Stimulated activated memory B cell treated with anti-CD40 and anti-IgM and Interleukin-4, amounts not matched to agents 10 μg/mL and 1 μg/mL and 100 μg/mL, for 72 hours (primary cell): Measurements from ENCODE around the gene PSMD14.
A peak's percentile ranks its signal among the peaks of the same experiment; 100 is the strongest.

Source experiments
- ATAC-seq: fragments of 150-1000 bp; cut with Tn5 transposase; 2 replicates; pipeline ENCODE4 v1.10.0; 2021
- H3K27ac Mint-ChIP-seq: one replicate; pipeline ENCODE4 v1.8.0; 2022; ENCODE audit warnings: mild to moderate bottlenecking, mixed read lengths
- H3K27me3 Mint-ChIP-seq: one replicate; pipeline ENCODE4 v1.8.0; 2022; ENCODE audit warnings: mixed read lengths
- H3K36me3 Mint-ChIP-seq: one replicate; pipeline ENCODE4 v1.8.0; 2022; ENCODE audit warnings: mixed read lengths
- H3K4me1 Mint-ChIP-seq: one replicate; pipeline ENCODE4 v1.8.0; 2022; ENCODE audit warnings: mixed read lengths
- H3K4me3 Mint-ChIP-seq: one replicate; pipeline ENCODE4 v1.8.0; 2022; ENCODE audit warnings: mild to moderate bottlenecking, moderate library complexity, mixed read lengths
- H3K9me3 Mint-ChIP-seq: one replicate; pipeline ENCODE4 v1.8.0; 2022; ENCODE audit warnings: mixed read lengths

Gene PSMD14

GRCh38 chr2:161417438-161418274, 109.4 kb downstream of the PSMD14 start:
- ATAC-seq = no peak
- Mint-ChIP-seq H3K27ac (no peak overlapping the region), H3K9me3 (peaks cover 2% of the 10 kb centered on the region), H3K36me3 (no peaks in the 10 kb centered on the region), H3K4me3 (no peak overlapping the region), H3K27me3 (peaks cover 91% of the 10 kb centered on the region), H3K4me1 (peaks cover 57% of the 10 kb centered on the region)

- H3K9me3 Mint-ChIP-seq = peaks cover 3% of the 10 kb centered on the region
- no peak overlapping the region for H3K4me3 Mint-ChIP-seq
- peaks cover 94% of the 10 kb centered on the region for H3K27me3 Mint-ChIP-seq
- H3K36me3 Mint-ChIP-seq = no peaks in the 10 kb centered on the region
- ATAC-seq = no peak
- peaks cover 57% of the 10 kb centered on the region for H3K4me1 Mint-ChIP-seq
- no peak overlapping the region for H3K27ac Mint-ChIP-seq
Measured at GRCh38 chr2:161418275-161418714, 110.1 kb downstream of the PSMD14 start.

GRCh38 chr2:161418715-161419637, 110.8 kb downstream of the PSMD14 start:
- peaks cover 52% of the 10 kb centered on the region for H3K4me1 Mint-ChIP-seq
- H3K9me3 Mint-ChIP-seq = peaks cover 3% of the 10 kb centered on the region
- no peaks in the 10 kb centered on the region for H3K36me3 Mint-ChIP-seq
- ATAC-seq = no peak
- peaks cover 90% of the 10 kb centered on the region for H3K27me3 Mint-ChIP-seq
- H3K27ac Mint-ChIP-seq = no peak overlapping the region
- peak overlapping the region; percentile 29 for H3K4me3 Mint-ChIP-seq

- Mint-ChIP-seq H3K36me3 (peaks cover 6% of the 10 kb centered on the region), H3K27me3 (peaks cover 92% of the 10 kb centered on the region), H3K9me3 (peaks cover 6% of the 10 kb centered on the region), H3K4me1 (peaks cover 53% of the 10 kb centered on the region), H3K27ac (no peak overlapping the region), H3K4me3 (no peak overlapping the region)
- no peak for ATAC-seq
Measured at GRCh38 chr2:161419638-161420190, 111.5 kb downstream of the PSMD14 start.

DNA sequence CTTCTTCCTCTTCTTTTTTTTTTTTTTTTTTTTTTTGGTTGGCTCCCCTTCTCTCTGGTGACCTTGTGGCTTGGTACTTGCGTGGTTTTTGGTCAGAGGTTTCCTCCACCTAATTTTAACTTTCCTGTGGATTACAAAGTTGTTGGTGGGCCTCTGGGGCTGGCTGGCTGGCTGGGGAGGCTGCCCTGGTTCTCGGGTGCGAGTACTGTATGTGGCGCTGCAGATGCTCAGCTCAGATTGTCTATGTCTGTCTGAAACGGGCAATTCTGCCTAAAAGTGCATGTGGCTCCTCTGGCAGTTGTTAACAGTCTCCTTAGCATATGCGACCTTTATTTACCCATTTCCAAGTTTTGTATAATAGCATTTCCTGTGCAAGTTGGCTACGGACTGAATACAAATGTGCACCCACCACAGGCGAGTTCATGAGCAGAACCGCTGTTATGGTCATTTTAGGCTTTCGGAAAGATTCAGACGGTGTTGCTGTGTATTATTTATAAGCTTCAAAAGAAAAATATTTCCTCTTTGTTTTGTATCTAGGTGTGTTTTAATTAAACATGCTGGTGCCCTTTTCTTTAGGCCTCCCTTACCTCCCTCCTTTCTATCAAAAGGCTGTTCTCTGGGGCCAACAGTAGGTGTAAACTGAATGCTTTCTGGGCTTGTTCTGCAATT, 112.3 kb downstream of the PSMD14 start:
- Mint-ChIP-seq H3K9me3 (peaks cover 6% of the 10 kb centered on the region), H3K4me3 (no peak overlapping the region)
- no peak for ATAC-seq

GRCh38 chr2:161421686-161422085, 113.5 kb downstream of the PSMD14 start:
- H3K4me1 Mint-ChIP-seq = peaks cover 37% of the 10 kb centered on the region
- no peak overlapping the region for H3K27ac Mint-ChIP-seq
- H3K27me3 Mint-ChIP-seq = peaks cover 92% of the 10 kb centered on the region
- H3K9me3 Mint-ChIP-seq = peaks cover 6% of the 10 kb centered on the region
- peaks cover 6% of the 10 kb centered on the region for H3K36me3 Mint-ChIP-seq
- no peak for ATAC-seq
- no peak overlapping the region for H3K4me3 Mint-ChIP-seq

More for the DNA sequence above, 112.3 kb downstream of the PSMD14 start:
- no peak overlapping the region for H3K27ac Mint-ChIP-seq
- H3K4me1 Mint-ChIP-seq = peaks cover 49% of the 10 kb centered on the region
- peaks cover 92% of the 10 kb centered on the region for H3K27me3 Mint-ChIP-seq
- peaks cover 6% of the 10 kb centered on the region for H3K36me3 Mint-ChIP-seq

DNA sequence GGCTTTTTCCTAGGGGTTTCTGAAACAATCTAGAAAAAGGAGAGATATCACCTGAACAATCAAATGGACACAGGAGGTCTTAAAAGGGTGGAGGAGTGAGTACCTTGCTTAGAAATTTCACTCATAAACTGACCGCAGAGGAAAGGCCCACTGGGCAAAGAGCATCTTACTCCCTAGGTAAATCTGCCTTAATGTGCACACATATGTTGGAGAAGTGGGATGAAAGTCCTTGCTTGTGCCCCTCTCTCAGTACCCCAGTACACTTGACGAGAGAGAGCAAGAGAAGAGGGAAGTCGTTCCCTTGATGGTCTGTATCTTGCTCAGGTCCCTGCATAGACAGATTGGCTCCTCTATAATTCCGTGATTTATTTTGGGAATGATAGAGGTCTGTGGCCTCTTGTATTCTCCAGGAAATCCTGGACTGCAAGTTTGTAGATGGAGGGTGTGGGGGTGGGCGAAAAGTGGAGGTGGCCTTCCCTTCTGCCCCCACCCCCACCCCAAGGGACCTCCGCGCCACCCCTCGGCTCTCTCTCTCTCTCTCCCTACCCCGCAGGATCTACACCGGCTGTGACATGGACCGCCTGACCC, 114.7 kb downstream of the PSMD14 start:
- peaks cover 6% of the 10 kb centered on the region for H3K36me3 Mint-ChIP-seq
- ATAC-seq = no peak
- H3K27ac Mint-ChIP-seq = no peak overlapping the region
- no peak overlapping the region for H3K4me3 Mint-ChIP-seq
- peaks cover 92% of the 10 kb centered on the region for H3K27me3 Mint-ChIP-seq
- H3K9me3 Mint-ChIP-seq = peaks cover 6% of the 10 kb centered on the region
- peaks cover 35% of the 10 kb centered on the region for H3K4me1 Mint-ChIP-seq

DNA sequence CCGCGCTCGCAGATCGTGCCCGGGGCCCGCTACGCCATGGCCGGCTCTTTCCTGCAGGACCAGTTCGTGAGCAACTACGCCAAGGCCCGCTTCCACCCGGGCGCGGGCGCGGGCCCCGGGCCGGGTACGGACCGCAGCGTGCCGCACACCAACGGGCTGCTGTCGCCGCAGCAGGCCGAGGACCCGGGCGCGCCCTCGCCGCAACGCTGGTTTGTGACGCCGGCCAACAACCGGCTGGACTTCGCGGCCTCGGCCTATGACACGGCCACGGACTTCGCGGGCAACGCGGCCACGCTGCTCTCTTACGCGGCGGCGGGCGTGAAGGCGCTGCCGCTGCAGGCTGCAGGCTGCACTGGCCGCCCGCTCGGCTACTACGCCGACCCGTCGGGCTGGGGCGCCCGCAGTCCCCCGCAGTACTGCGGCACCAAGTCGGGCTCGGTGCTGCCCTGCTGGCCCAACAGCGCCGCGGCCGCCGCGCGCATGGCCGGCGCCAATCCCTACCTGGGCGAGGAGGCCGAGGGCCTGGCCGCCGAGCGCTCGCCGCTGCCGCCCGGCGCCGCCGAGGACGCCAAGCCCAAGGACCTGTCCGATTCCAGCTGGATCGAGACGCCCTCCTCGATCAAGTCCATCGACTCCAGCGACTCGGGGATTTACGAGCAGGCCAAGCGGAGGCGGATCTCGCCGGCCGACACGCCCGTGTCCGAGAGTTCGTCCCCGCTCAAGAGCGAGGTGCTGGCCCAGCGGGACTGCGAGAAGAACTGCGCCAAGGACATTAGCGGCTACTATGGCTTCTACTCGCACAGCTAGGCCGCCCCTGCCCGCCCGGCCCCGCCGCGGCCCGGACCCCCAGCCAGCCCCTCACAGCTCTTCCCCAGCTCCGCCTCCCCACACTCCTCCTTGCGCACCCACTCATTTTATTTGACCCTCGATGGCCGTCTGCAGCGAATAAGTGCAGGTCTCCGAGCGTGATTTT, 115.5 kb downstream of the PSMD14 start:
- Mint-ChIP-seq H3K27me3 (peaks cover 85% of the 10 kb centered on the region), H3K4me3 (peak overlapping the region; percentile 72), H3K27ac (no peak overlapping the region), H3K4me1 (peaks cover 27% of the 10 kb centered on the region), H3K36me3 (peaks cover 6% of the 10 kb centered on the region), H3K9me3 (peaks cover 6% of the 10 kb centered on the region)
- no peak for ATAC-seq

DNA sequence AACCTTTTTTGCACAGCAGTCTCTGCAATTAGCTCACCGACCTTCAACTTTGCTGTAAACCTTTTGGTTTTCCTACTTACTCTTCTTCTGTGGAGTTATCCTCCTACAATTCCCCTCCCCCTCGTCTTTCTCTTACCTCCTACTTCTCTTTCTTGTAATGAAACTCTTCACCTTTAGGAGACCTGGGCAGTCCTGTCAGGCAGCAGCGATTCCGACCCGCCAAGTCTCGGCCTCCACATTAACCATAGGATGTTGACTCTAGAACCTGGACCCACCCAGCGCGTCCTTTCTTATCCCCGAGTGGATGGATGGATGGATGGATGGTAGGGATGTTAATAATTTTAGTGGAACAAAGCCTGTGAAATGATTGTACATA, 116.2 kb downstream of the PSMD14 start:
- Mint-ChIP-seq H3K9me3 (peaks cover 6% of the 10 kb centered on the region), H3K27me3 (peaks cover 80% of the 10 kb centered on the region), H3K27ac (no peak overlapping the region), H3K4me1 (peaks cover 21% of the 10 kb centered on the region), H3K4me3 (peak overlapping the region; percentile 72), H3K36me3 (peaks cover 6% of the 10 kb centered on the region)
- ATAC-seq = no peak

DNA sequence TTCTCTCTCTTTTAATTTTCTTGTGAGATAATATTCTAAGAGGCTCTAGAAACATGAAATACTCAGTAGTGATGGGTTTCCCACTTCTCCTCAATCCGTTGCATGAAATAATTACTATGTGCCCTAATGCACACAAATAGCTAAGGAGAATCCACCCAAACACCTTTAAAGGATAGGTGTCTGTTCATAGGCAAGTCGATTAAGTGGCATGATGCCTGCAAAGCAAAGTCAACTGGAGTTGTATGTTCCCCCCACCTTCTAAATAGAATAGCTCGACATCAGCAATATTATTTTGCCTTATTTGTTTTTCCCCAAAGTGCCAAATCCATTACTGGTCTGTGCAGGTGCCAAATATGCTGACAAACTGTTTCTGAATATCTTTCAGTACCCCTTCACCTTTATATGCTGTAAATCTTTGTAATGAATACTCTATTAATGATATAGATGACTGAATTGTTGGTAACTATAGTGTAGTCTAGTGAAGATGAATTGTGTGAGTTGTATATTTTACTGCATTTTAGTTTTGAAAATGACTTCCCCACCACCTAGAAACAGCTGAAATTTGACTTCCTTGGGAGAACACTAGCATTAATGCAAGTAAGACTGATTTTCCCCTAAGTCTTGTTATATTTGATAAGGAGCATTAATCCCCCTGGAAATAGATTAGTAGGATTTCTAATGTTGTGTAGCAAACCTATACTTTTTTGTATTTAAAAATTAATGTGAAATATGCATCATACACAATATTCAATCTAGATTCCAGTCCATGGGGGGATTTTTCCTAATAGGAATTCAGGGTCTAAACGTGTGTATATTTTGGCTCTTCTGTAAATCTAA, 116.9 kb downstream of the PSMD14 start:
- Mint-ChIP-seq H3K4me3 (no peak overlapping the region), H3K27ac (no peak overlapping the region), H3K9me3 (peaks cover 6% of the 10 kb centered on the region), H3K36me3 (peaks cover 6% of the 10 kb centered on the region), H3K27me3 (peaks cover 79% of the 10 kb centered on the region), H3K4me1 (peaks cover 21% of the 10 kb centered on the region)
- ATAC-seq = no peak

DNA sequence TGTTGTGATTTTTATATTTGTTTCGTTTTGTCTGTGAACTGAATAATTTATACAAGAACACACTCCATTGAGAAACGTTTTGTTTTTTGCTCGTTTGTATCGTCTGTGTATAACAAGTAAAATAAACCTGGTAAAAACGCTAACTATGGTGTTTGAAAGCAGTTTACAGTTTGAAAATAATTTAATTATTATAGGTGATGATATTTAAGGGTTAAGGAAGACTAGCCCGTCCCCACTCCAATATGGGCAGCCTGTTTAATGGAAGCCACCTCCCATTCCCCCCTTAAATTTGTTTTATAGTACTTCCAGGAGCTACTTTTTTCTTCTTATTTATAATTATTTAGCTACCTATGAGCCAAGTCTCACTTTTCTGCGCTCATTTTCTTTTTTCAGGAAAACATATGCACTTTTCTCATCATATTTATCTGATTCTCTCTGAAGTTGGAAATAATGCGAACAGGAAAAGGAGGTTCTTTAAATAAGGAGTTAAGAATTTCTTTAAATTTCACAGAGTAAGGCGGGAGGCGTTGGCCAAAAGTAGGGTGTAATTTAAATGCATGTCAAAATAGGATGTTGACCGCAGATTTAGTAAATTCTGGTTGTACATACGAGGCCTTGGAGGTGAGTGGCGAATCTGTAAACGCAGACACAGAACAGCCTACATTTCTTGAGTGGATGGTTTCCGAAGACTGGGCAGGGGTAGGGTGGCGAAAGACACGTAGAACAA, 117.7 kb downstream of the PSMD14 start:
- ATAC-seq = no peak
- peaks cover 6% of the 10 kb centered on the region for H3K9me3 Mint-ChIP-seq
- peaks cover 71% of the 10 kb centered on the region for H3K27me3 Mint-ChIP-seq
- H3K36me3 Mint-ChIP-seq = peaks cover 6% of the 10 kb centered on the region
- peaks cover 21% of the 10 kb centered on the region for H3K4me1 Mint-ChIP-seq
- H3K27ac Mint-ChIP-seq = no peak overlapping the region
- H3K4me3 Mint-ChIP-seq = no peak overlapping the region

GRCh38 chr2:161426455-161426921, 118.3 kb downstream of the PSMD14 start:
- ATAC-seq = no peak
- H3K27ac Mint-ChIP-seq = no peak overlapping the region
- peaks cover 70% of the 10 kb centered on the region for H3K27me3 Mint-ChIP-seq
- peaks cover 6% of the 10 kb centered on the region for H3K9me3 Mint-ChIP-seq
- H3K36me3 Mint-ChIP-seq = peaks cover 6% of the 10 kb centered on the region
- peaks cover 21% of the 10 kb centered on the region for H3K4me1 Mint-ChIP-seq
- H3K4me3 Mint-ChIP-seq = no peak overlapping the region
